NCI-H2196 (cell line): ENCODE measurements around the gene CREM.
A peak's percentile ranks its signal among the peaks of the same experiment; 100 is the strongest.

ENCODE experiments used
- DNase-seq: peaks from one replicate; lab custom pipeline; 2025; ENCODE audit not compliant: unreplicated experiment; lab: John Stamatoyannopoulos, UW

The CREM gene

DNA sequence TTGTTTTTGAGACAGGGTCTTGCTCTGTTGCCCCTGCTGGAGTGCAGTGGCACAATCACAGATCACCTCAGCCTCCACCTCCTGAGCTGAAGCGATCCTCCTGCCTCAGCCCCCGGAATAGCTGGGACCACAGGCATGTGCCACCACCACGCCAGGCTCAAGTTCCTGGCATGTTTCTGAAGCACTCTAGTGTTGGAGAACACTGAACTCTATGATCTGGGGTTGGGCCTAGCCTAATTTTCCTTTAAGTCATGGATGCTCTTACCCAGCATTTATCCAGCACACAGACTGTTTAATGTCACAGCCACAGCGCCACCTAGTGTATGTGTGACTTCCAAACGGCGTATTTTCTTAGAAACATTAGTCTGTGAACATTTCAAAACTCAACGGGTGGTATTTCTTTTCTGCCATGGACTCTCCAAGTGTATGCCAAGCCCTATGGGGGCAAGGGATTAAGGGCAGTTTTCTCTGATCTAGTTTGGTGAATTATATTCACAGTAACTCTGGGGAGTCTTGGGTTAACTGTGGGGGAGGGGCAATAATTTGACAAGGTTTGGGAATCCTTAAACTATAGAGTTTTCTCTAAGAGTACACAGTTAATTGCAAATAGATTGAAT, 91.8 kb downstream of the CREM start:
- DNase-seq, result peak; percentile 61

DNA sequence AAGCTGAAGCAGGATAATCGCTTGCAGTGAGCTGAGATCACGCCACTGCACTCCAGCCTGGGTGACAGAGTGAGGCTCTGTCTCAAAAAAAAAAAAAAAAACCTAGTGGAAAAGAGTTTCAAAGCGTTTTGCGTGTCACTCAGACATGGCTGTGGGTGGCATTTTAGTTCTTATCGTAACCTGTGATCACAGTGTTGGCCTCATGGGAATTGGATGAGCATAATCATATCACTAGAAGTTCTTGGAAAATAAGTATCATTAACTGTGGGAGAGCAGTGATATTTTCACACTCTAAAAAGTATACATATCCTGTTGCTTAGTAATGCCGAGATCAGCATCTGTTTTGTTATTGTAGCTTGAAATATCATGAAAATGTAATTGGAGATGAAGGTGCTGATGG, 92.6 kb downstream of the CREM start:
- no peak for DNase-seq

DNA sequence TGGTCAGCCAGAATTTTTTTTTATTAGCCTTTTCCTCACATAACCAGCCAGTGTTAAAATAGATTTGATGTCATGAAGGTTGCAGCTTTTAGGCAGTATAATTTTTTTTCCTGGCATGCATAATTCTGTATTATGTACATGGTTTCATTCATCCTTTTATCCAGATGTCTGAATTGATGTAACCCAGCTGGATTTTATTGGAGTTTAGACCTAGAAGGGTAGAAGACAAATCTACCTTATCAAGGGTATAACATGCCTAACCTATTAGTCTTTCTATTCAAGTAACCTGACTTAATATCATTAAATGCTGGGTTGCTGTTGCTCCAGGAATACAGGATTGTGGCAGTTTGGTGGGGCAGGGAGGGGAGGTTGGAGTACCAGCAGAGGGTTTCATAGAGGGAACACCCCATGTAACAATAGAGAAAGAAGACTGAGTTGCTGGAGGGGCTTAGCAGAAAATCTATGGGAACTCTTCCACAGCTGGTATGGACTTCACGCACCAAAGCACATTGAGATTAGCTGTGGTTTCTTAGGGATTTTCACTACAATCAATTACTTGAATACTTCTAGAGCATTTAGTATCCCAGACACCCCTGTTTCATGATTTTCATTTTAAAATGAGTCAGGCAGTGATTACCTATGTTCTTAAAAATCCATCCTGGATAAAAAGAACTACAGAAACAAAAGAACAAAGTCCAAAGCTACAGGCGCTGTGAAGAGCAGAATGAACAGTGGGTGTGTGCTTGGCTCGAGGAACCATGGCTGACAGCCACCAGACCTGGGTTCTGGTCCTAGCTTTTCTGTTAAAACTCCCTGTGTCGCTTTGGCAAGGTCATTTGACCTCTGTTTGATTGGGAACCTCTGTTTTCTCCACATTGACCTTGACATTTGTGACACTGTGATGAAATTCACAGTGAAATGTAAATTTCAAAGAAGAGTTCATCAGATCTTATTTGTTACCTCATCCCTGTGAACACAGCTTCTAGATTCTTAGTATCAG, 93.5 kb downstream of the CREM start:
- DNase-seq, result no peak

DNA sequence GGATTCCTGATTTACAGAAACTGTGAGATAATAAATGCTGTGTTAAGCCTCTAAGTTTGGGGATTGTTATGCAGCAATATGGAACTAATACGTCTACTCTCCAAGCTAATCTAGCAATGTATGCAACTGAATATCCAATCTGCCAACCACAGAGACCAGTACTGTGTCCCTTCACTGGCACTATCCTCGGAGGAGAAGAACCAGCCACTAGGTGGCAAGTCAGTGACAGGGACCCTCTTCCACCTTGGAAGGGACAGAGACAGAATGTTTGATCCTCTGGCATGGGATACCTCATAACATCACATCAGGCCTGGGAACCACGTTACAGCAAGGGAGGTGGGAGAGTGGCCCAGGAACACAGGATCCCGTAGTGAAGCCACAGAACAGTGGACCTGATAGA, 96.4 kb downstream of the CREM start:
- DNase-seq, result no peak

DNA sequence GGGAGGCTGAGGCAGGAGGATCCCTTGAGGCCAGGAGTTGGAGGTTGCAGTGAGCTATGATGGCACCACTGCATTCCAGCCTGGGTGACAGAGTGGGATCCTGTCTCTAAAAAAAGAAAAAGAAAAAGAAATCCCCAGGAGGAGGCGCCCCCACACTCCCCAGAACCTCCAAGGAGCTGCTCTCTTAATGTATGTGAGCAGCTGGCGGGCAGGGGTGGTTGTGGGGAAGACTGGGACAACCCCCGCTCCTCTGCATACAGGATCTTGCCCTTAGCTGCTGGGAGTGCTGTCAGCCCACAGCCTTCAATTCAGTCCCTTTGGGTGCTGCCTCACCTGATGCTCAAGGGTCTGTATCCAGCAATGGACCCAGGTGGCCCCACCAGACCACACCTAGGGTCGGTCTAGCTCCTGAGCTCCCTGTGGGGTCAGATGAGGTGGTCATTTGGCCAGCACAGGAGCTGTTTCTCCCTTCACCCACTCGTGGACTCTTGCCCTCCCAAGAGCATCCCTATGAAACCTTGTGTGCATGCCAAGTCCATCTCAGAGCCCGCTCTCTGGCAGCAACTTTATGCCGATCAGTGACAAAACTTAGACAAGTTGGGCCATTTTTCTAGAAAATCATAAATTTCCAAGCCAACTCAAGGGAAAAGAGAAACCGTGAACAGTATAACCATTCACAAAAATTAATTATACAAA, 97.5 kb downstream of the CREM start:
- no peak for DNase-seq

DNA sequence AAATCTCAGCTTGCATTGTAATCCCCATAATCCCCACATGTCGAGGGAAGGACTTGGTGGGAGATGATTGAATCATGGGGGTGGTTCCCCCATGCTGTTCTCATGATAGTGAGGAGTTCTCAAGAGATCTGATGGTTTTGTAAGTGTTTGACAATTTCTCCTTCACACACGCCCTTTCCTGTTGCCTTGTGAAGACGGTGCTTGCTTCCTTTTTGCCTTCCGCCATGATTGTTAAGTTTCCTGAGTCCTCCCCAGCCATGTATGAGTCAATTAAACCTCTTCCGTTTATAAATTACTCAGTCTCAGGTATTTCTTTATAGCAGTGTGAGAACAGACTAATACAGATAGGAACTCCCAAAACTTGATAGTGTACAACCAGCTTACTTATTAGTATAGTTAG, 98.6 kb downstream of the CREM start:
- DNase-seq, result no peak

DNA sequence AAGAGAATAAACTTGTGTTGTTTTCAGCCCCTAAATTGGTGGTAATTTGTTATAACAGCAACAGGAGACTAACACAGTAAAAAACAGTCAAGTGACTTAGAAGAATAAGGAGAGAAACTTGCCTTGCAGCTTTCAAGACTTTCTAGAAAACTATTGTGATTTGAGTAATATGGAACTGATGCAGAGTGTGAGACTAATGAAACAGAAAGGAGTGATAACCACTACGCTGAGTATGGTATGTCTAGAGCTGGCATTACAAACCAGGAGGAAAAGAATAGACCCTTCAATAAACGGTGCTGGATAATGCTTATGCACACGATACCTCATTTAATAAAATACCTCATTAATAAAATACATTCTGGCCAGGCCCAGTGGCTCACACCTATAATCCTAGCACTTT, 99.9 kb downstream of the CREM start:
- no peak for DNase-seq

DNA sequence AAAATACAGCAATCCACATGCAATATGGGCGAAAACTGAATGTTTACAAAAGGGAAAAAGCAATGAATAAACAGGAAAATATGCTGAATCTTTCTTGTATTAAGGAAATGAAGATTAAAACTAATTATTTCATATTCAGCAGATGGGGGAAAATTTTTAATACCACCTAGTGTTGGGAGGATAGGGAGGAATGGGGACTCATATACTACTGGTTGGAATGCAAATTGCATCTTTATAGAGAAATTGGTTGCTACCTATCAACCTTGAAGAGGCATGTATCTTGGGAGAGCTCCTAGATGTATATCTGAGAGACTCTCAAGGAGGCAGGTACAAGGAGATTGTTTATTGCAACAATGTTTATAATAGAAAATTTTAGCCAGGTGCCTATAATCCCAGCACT, 101.4 kb downstream of the CREM start:
- DNase-seq, result no peak

DNA sequence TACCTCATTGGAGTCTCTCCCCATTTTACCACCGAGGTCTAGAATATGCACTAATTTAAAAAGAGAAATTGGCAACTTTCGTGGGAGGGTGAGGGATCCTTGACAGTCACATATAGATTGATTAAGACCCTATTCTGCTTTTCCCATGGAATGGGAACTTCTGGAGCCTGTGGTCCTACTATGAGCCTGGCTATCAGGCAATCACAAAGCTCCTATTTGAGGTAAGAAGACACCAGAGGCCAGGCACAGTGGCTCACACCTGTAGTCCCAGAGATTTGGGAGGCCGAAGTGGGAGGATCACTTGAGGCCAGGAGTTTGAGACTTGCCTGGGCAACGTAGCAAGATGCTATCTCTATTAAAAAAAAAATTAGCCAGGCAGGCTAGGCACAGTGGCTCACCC, 105.0 kb downstream of the CREM start:
- no peak for DNase-seq

DNA sequence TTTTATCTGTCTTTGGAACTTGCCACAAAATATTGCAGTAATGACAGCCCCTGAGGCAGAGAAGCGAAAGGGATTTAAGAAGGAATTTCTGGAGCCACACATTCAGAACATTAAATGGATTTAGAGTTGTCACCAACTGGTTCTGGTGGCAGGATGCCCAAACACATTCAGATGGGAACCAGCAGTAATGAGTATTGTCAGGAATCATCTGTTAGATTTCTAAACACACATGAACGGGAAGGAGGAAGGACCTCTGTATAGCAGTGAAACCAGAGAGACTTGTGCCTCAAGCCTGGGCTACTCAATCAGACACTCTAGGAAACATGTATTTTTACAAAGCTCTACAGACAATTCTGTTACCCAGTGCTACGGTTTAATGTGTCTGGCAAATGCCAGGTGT, 105.9 kb downstream of the CREM start:
- DNase-seq, result no peak

DNA sequence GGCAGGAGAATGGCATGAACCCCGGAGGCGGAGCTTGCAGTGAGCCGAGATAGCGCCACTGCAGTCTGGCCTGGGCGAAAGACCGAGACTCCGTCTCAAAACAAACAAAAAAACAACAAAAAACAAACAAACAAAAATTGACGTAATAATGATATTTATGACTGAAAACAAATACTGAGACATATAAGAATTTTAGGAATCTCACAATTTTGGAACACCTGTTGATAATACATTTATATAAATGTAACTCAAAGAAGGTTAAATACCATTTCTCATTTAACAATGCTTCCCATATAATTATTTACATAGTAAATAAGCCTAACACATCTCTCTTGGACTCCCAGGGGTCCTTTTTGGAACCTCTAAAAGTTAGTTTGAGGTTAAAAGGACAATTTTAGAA, 107.4 kb downstream of the CREM start:
- DNase-seq, result no peak

DNA sequence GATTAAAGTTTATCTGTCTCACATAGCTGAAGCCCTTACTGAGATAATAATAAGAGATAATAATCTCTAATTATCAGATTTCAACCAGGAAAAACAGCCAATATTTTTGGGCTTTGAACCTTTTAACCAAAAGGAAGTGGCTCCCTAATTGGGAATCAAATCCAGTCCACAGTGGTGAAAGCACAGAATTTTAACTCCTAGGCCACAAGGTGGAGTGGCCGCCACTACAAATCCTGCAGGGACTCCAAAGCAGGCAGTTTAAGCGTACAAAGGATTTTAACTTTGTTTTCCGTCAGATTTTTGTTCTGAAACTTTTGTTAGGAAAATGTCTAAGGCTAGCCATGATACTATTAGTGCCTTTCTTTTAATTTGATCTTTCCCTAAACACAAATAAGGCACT, 110.1 kb downstream of the CREM start:
- no peak for DNase-seq

DNA sequence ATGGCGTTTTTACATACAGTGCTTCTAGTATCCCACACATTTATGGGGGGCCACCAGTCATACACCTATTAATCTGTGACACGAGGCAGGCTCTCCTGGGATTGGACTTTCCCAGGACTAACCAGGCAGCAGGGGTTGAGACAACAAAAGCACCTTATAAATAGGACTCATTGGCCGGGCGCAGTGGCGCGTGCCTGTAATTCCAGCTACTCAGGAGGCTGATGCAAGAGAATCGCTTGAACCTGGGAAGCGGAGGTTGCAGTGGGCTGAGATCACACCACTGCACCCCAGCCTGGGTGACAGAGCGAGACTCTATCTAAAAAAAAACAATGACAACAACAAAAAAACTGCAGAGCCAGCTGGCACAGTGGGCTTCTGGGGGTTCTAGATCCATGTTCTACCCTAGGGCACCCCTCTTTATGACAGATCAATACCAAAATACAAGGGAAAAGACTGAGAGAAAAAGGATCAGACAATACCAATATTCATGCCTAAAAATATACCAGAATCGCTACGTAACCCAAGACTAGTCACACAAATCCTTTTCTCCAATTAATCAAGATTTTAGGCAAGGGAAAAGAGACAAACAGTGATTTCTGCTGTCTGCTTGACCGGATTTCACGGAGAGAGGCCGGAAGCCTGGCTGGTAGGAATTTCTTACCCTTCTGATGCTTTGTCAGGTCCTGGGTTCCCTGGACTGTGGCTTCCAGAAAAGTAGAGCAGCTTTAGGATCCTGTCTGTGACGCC, 111.3 kb downstream of the CREM start:
- DNase-seq, result no peak

DNA sequence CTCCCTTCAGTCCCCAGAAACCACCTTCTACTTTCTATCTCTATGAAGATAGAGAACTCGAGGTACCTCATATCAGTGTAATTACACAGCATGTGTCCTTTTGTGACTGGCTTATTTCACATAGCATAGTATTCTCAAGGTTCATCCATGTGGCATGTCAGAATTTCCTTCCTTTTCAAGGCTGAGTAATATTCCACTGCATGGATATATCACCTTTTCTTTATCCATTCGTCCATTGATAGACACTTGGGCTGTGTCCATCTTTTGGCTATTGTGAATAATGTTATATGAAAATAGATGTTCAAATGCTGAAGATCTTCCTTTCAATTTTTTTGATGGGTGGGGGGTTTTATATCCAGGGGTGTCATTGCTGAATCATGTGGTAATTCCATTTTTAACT, 117.9 kb downstream of the CREM start:
- DNase-seq, result no peak

DNA sequence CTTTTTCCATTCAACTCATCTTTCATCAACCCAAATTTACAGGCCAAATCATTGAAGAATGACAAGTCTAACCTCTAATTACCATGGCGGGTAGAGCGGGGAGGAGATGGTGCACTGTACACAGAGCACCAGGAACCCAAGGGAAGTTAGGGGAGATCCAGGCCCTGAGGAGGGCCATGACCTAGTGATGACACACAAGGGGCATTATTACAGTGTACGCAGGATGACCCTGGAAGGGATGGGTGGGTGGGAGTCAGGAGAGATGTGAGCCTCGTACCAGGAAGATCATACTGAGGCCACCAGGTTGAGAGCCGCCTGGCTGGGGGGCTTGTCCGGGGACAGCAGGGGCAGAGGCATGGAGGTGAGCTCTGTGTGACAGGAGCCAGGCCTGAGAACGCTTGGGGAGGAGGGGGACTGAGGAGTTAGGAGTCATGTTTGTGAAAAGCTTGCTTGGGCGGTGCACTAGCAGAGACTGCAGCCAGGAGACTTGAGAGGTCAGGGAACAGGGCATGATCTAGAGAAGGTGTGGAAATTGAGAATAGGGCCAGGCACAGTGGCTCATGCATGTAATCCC, 120.2 kb downstream of the CREM start:
- DNase-seq, result no peak

DNA sequence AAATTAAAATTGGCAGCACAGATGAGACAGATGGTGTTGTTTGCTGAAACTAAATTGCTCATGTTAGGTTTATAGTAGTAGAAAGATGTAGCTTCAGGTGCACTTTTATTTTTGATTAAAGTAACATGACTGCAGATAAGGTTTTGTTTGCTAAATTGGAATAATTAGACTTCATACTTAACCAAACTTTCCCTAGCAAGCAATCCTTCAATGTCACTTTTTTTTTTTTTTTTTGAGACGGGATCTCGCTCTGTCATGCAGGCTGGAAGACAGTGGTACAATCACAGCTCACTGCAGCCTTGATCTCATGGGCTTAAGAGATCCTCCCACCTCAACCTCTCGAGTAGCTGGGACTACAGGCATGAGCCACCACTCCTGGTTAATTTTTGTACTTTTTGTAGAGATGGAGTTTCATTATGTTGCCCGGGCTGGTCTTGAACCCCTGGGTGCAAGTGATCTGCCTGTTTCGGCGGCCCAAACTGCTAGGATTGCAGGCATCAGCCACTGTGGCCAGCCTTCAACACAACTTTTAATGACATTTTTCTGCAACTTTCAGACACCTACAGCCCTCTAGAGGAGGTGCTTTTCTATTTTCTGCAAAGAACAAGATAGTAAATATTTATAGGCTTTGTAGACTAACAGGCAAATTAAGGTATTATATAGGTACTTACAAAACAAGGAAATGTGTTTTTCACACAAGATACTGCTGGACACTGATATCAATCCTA, 124.9 kb downstream of the CREM start:
- DNase-seq, result no peak

DNA sequence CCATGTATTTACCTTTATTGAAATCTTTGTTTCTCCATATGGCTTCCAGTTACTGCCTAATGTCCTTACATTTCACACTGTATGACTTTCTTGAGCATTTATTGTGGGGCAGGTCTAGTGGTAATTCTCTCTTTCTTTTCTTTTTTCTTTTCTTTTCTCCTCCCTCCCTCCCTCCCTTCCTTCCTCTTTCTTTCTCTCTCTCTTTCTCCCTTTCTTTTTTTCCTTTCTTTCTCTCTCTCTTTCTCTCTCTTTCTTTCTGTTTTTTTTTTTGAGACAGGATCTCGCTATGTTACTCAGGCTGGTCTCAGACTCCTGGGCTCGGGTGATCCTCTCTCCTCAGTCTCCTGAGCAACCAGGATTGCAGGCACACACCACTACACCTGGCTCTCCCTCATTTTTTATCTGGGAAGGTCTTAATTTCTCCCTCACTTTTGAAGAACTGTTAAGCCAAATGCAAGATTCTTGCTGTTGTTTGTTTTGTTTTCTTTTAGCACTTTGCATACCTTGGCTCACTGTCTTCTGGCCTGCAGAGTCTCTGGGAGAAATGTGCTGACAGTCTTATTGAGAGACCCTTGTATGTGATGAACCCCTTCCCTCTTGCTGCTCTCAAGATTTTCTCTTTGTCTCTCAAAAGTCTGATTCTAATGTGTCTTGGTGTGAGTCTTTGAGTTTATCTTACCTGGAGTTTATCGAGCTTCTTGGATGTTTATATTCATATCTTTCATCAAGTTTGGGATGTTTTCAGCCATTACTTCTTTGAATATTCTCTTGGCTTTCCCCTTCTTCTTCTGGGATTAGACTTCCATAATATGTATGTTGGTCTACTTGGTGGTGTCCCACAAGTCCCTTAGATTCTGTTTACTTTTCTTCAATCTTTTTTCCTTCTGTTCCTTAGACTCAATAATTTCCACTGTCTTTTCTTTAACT, 130.7 kb downstream of the CREM start:
- DNase-seq, result no peak

DNA sequence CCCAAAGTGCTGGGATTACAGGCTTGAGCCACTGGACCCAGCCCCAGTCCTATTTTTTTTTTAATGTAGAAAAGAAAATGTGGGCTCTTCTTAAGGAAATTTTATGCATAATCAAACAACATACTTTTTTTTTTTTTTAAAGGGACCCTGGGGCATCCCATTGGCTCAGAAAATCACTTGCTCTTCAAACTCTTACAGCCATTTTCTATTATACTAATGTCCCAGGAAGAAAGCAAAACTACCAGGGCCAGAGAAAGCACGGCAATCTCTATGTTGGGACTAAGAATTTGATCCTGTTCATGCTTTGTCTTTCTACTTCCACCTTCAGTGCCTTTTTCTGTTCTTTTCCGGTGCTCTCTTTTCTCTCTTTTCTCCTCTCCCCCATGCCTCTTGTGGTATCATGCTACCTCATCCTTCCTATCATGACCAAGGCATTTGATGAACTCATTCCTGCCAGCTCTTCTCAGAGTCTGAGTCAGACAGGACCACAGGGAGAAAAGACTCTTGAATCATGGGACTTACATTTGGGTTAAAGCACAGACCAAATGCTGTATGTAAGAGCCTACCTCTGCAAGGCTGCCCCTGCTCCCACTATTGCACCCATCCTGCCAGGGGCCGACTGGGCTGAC, 133.2 kb downstream of the CREM start:
- no peak for DNase-seq

DNA sequence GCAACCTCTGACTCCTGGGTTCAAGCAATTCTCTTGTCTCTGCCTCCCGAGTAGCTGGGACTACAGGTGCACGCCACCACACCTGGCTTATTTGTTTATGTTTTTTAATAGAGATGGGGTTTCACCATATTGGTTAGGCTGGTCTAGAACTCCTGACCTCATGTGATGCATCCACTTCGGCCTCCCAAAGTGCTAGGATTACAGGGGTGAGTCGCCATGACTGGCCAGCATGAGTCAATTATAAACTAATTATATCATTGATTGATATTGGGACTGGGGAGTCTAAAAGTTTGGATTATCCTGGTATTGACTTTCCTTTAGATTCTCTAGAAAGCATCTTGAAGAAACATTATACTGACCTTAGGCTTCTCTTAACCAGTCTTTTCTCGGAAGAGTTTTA, 135.8 kb downstream of the CREM start:
- no peak for DNase-seq
